Activated CD8-positive, alpha-beta memory T cell treated with anti-CD3 and anti-CD28 coated beads for 36 hours (primary cell): ENCODE measurements around the gene LHX4. TPM values are rescaled to one million over a fixed set of nuclear protein-coding genes. Genes with fewer than 3 reads are reported as not detected.
"Not testable (repeated sequence)": the region's sequence is repeated elsewhere in the genome, so short reads cannot be mapped to it uniquely, and the experiment has no call there.

Source experiments
- CTCF ChIA-PET: fragments of 350-600 bp; sonication (Branson Sonifier 250); formaldehyde crosslinking; loops from one replicate; lab custom pipeline; 2021; ENCODE audit warnings: antibody characterized with exemption; lab: Charles Lee
- POLR2A ChIA-PET: fragments of 350-600 bp; sonication (Branson Sonifier 250); formaldehyde crosslinking; loops from one replicate; lab custom pipeline; 2021; ENCODE audit warnings: antibody characterized with exemption; lab: Charles Lee
- total RNA-seq, 2 experiments: library from RNA; stranded (reverse); gene quantifications; one replicate each; pipeline ENCODE4 v1.2.3, GENCODE V29; 2021

LHX4 gene
- total RNA-seq, 2 experiments from 2014 or later = not detected

DNA sequence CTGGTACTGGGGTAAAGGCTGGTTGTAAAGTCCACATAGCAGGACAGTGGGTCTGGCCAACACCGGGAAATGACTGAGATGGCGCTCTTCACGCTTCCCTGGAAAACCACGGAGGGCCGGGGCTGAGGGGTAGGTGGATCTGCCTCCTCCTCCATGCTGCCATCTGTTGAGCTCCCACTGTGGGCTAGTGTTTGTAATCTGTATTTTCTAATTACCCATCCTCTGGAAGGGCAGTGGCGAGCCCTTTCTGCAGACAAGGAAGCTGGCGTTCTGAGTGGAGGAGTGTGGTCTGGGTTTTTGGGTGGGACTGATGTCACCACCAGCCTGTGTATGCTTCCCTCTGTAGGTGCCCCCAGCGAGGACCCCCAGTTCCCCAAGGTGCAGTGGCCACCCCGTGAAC is 34.1 kb upstream of the LHX4 start:
- ChIA-PET CTCF (no interaction called here), POLR2A (no interaction called here)

DNA sequence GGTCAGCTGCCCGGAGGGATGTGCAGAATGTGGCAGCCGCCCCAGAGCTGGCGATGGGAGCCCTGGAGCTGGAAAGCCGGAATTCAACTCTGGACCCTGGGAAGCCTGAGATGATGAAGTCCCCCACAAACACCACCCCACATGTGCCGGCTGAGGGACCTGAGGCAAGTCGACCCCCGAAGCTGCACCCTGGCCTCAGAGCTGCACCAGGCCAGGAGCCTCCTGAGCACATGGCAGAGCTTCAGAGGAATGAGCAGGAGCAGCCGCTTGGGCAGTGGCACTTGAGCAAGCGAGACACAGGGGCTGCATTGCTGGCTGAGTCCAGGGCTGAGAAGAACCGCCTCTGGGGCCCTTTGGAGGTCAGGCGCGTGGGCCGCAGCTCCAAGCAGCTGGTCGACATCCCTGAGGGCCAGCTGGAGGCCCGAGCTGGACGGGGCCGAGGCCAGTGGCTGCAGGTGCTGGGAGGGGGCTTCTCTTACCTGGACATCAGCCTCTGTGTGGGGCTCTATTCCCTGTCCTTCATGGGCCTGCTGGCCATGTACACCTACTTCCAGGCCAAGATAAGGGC is 33.5 kb upstream of the LHX4 start:
- CTCF ChIA-PET = interaction anchor here (1.4 kb wide), 1 partner anchor 16 kb away, joined by 4 read pairs; no protein-coding TSS in a partner anchor
- POLR2A ChIA-PET = no interaction called here

DNA sequence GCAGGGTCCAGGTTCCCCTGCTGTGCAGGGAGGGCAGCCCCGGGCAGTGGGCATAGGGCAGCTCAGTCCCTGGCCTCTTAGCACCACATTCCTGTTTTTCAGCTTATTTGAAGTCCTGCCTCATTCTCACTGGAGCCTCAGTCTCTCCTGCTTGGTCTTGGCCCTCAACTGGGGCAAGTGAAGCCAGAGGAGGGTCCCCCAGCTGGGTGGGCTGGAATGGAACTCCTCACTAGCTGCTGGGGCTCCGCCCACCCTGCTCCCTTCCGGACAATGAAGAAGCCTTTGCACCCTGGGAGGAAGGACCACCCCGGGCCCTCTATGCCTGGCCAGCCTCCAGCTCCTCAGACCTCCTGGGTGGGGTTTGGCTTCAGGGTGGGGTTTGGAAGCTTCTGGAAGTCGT is 32.8 kb upstream of the LHX4 start:
- ChIA-PET CTCF (interaction anchor here (1.4 kb wide), 1 partner anchor 17 kb away, joined by 4 read pairs; no protein-coding TSS in a partner anchor), POLR2A (no interaction called here)

DNA sequence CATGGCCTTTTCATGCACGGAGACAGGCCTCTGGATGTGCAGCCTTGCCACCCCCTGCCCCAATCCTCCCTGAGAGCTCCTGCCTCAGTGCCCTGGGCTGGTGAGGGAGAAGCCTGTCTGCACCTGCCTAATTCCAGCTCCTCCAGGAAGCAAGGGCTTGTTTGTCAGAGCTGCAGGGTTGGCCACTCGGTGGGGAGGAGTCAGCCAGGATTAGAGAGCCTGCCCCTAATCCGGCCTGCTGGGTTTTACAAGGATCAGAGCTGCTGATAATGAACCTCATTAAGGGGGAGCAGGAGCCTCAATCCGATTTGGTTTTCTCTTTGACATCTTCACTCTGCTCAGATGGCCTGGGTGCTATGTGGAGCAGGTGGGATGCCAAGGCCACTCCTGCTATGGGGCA is 31.9 kb upstream of the LHX4 start:
- POLR2A ChIA-PET = no interaction called here

DNA sequence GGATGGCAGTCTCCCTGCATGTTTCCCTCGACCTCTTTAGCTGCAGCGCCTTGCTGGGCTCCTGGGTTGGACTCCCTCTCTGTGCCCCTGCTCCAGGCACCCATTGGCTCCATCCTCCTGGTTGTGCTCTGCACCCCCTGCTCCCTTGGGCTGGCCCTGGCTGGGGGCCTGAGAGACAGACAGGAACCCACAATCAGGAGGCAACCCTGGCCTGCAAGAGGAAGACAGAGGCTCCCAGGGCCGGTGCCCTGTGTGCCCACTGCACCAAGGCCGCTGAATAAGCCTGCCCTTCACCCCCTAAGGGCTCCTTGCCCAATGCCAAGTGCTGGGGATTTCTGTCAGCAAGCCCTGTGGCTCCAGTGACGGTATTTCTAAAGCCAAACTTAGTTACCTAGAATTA is 31.5 kb upstream of the LHX4 start:
- POLR2A ChIA-PET = no interaction called here
- CTCF ChIA-PET = no interaction called here

More for the DNA sequence above, 31.9 kb upstream of the LHX4 start:
- CTCF ChIA-PET = interaction anchor here (0.6 kb wide), 1 partner anchor 292 kb away, joined by 3 read pairs; no protein-coding TSS in a partner anchor

DNA sequence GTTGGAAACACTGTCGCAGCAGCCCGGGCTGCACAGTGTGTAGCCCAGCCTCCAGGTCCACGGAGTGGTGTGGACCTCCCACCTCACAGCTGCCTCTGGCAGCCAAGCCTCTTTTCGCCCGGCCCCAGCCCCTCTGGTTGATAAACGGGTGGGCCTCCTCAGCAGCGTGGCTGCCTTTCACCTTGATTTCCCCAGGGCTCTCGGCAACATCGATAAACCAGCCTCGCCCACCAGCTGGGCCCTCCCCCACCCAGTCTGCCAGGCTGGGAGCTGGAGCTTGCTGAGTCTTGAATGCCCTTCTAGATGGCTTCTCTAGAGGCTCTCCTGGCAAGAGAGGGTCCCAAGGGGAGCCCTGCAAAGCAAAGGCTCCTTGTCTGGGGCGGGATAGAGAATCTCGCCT is 31.0 kb upstream of the LHX4 start:
- ChIA-PET POLR2A (no interaction called here), CTCF (no interaction called here)

- ChIA-PET CTCF (interaction anchor here (0.6 kb wide), 1 partner anchor 377 kb away, joined by 3 read pairs; no protein-coding TSS in a partner anchor), POLR2A (no interaction called here)
Measured at GRCh38 chr1:180201451-180202200, 28.4 kb upstream of the LHX4 start.

DNA sequence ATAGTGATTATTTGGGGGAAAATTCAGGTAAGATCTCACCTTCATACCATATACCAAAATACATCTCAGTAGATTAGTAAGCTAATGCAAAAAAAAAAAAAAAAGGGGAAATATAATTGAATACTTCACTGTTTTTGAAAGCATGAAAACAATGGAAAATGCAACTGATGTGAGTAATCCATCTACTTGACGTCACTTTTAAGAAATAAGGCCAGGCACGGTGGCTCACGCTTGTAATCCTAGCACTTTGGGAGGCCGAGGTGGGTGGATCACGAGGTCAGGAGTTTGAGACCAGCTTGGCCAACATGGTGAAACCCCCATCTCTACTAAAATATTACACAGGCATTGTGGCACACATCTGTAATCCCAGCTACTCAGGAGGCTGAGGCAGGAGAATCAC is 27.5 kb upstream of the LHX4 start:
- POLR2A ChIA-PET = not testable (repeated sequence)
- CTCF ChIA-PET = interaction anchor here (0.6 kb wide), 1 partner anchor 65 kb away, joined by 3 read pairs; no protein-coding TSS in a partner anchor

- POLR2A ChIA-PET = no interaction called here
- CTCF ChIA-PET = no interaction called here
Measured at GRCh38 chr1:180204231-180204630, 25.8 kb upstream of the LHX4 start.

DNA sequence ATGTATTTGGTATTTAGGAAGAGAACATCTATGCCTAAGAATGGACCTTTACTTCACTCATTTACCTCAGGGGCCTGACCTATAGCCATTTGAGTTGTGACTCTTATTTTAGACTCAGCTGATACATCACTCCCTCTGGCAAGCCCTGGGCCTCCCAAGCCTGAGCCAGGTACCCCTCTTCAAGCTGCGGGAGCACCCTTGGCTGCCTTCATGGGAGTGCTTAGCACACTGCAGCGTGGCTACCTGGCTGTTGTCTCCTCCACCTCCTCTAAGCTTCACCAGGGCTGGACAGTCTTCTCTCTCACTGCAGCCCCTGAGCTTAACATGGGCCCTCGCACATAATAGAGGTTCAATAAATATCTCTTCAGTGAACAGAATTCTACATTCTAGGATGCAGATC is 23.5 kb upstream of the LHX4 start:
- POLR2A ChIA-PET = no interaction called here
- CTCF ChIA-PET = no interaction called here

GRCh38 chr1:180208264-180208663 is 21.8 kb upstream of the LHX4 start:
- CTCF ChIA-PET = no interaction called here
- POLR2A ChIA-PET = no interaction called here

DNA sequence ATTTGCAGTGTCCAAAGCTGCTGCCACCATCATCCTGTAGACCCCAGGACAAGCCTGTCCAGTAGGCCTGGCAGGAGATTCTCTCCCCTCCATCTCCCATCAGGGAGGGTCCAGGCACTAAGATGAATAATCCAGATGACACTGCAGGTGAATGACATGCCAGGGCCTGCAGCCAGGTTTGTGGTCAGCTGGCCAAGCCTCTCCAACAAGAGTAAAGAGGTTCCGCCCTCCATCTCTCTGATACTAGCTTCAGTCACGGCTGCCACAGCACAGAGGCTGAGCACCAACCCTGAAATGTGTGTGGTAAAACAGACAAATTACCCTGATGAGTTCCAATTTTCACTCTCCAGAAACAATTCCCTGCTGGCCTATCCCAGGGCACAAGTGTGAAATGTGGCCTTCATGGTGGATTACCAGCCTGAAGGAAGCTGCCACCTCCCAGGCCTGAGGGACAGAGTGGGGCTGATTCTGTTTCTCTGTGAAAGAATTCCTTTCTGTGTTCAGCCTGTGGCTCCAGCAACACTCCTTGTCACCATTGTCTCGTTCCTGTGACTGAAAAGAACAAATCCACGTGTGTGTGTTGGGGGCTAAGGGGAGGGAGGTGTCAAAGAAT is 19.9 kb upstream of the LHX4 start:
- POLR2A ChIA-PET = interaction anchor here (0.5 kb wide), 1 partner anchor 295 kb away, joined by 3 read pairs; no protein-coding TSS in a partner anchor
- CTCF ChIA-PET = no interaction called here

DNA sequence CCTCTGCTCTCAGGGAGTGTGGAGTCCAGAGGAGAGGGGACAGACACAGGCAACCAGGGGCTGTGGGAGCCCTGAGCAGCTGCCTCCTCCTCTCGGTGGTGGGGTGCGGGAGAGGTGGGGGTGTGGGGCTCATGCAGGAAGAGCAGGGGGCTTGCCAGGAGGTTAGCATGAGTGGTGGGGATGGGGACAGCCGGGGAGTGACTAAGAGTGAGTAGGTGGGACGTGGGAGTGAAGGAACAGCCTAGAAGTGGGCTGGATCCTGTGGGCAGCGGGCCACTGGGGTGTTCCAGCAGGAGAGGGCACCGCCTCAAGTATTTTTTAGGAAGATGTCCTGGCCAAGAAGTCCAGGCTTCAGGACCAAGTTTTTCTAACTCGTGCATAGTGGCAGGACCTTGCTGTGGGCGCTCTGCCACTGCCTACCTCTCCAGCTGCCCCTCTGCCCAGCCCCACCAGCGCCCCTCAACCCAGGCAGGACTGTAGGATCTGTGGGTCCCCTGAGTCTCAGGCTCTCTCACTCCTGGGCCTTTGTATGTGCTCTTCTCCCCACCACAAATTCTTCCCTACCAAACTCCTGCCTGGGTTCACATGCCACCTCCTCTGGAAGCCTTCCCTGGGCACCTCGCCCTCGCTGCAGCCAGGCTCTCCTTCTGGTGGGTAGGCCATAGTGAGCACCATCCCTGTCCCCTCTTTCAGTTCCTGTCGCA is 18.8 kb upstream of the LHX4 start:
- ChIA-PET CTCF (no interaction called here), POLR2A (no interaction called here)

- ChIA-PET POLR2A (no interaction called here), CTCF (no interaction called here)
Measured at GRCh38 chr1:180211860-180212229, 18.2 kb upstream of the LHX4 start.

GRCh38 chr1:180213401-180214170 is 16.5 kb upstream of the LHX4 start:
- ChIA-PET POLR2A (no interaction called here), CTCF (interaction anchor here (1.1 kb wide), 1 partner anchor 34 kb away, joined by 3 read pairs; no protein-coding TSS in a partner anchor)

DNA sequence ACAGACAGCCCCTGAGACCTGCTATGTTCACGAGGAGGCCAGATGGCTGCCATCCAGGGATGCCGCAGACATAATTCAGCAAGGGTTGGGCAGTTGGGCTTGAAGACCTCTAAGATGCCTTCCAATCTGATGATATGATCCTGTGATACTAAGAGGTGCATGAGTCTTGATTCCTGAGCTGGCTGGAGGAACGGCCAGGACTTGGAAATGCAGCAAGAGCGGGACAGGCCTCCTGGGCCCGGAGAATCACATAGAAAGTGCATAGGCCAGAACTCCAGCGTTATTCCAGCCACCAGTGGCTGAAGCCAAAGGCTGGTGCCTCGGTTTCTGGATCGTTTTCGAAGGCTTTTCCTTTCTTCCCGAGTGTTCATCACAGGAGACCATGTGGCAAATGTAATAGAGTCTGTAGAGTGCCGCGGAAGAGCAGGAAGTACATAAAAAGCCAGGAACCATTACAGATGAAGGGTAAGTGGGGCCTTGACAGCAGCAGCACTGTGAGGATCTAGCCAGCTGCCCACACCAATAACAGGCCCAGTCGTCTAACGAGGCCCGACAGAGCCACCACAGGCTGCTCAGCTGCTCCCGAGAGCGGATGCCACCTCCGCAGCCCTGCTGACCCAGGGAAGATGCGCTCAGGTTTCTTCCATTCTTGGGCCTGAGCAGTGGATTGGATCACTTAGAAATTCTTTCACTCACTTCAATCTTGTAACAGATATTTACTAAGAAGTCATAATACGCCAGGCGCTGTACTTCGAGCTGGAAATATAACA is 14.0 kb upstream of the LHX4 start:
- CTCF ChIA-PET = no interaction called here

DNA sequence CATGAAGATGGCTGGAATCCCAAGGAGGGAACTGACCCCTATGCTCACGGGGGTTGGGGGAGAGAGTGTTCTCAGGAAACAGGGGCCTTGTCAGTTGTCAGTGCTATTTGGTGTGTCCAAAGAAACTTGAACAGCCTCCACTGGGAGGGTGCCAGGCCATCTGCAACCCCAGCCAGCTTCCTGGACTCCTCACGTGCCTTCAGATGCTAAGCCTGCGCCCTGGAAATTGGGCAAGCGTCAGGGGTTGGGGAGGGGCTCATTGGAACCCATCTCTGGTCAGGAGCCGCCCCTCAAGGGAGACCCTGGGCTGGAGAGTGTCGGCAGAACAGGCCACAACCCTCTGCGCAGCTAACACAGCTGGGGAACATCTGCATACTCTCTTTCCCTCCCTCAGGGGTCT is 13.1 kb upstream of the LHX4 start:
- ChIA-PET POLR2A (no interaction called here), CTCF (interaction anchor here (1.1 kb wide), 1 partner anchor 14 kb away, joined by 3 read pairs; no protein-coding TSS in a partner anchor)

More for the DNA sequence above, 14.0 kb upstream of the LHX4 start:
- POLR2A ChIA-PET = no interaction called here
